Tibial artery (tissue), 4 donors: Measurements from ENCODE around the gene PLP2.

Source experiments
- DNase-seq, 2 donors: peaks; one replicate each; pipeline ENCODE4 v3.0.0-alpha.2; 2019
- H3K27ac ChIP-seq, 2 donors: fragments of 200-600 bp; sonication (generic) in 1 of 2; 1 replicate in 1 of 2; 2 replicates in 1 of 2; pipeline ENCODE4 v1.5.1; 2018 to 2019; ENCODE audit warnings: mild to moderate bottlenecking in 1 of 2
- H3K27me3 ChIP-seq, 2 donors: fragments of 200-600 bp; sonication (generic) in 1 of 2; one replicate each; pipeline versions ENCODE4 v1.5.1 to v1.6.0; 2016 to 2019
- H3K36me3 ChIP-seq, 3 donors: fragments of 200-600 bp; sonication (generic) in 2 of 3; one replicate each; pipeline ENCODE4 v1.5.1; 2016 to 2019; ENCODE audit warnings: mild to moderate bottlenecking in 2 of 3
- H3K4me1 ChIP-seq, 4 donors: fragments of 200-600 bp; sonication (generic) in 2 of 4; 1 replicate in 3 of 4; 2 replicates in 1 of 4; pipeline ENCODE4 v1.5.1; 2016 to 2019
- H3K4me3 ChIP-seq, 2 donors: fragments of 200-600 bp; sonication (generic) in 1 of 2; 1 replicate in 1 of 2; 2 replicates in 1 of 2; pipeline ENCODE4 v1.5.1; 2018 to 2019; ENCODE audit warnings: mild to moderate bottlenecking in 2 of 2
- H3K9me3 ChIP-seq, 3 donors: fragments of 200-600 bp; sonication (generic) in 1 of 3; one replicate each; pipeline ENCODE4 v1.5.1; 2016 to 2019
- CTCF ChIP-seq, 2 experiments: fragments of 200-600 bp in 1 of 2; fragments of 450-650 bp in 1 of 2; IDR thresholded peaks; one replicate each; pipeline ENCODE4 v1.5.1; 2017 to 2019; ENCODE audit warnings: antibody characterized with exemption in 2 of 2, mild to moderate bottlenecking in 1 of 2, moderate library complexity in 1 of 2
- intact Hi-C: fragments of 100-400 bp; cut with DNase I; formaldehyde crosslinking; loops from one replicate; pipeline ENCODE4 v1.15.0; 2023; ENCODE audit warnings: low total_unique reads

PLP2 gene

GRCh38 chrX:49174723-49175122, 3.0 kb downstream of the PLP2 start:
- H3K36me3 ChIP-seq: peaks cover 0 to 48% (median 22%) of the 10 kb centered on the region in 3 donors

GRCh38 chrX:49175435-49176274, 4.0 kb downstream of the PLP2 start:
- no peak for TF ChIP-seq CTCF (IDR thresholded peaks at IDR 0.05)
- no peak for DNase-seq
- Histone ChIP-seq H3K4me3 (no peak overlapping the region), H3K9me3 (no peaks in the 10 kb centered on the region), H3K27me3 (no peaks in the 10 kb centered on the region), H3K27ac (no peak overlapping the region), H3K36me3 (peaks cover 0 to 53% (median 22%) of the 10 kb centered on the region in 3 donors), H3K4me1 (peaks cover 0 to 16% (median 9%) of the 10 kb centered on the region in 4 donors)
- intact Hi-C loops: no loop called here

More at GRCh38 chrX:49174723-49175122, 3.0 kb downstream of the PLP2 start:
- DNase-seq: no peak
- Histone ChIP-seq H3K27me3 (no peaks in the 10 kb centered on the region), H3K9me3 (no peaks in the 10 kb centered on the region), H3K4me3 (no peak overlapping the region), H3K4me1 (peaks cover 0 to 16% (median 9%) of the 10 kb centered on the region in 4 donors), H3K27ac (no peak overlapping the region)
- intact Hi-C loops: no loop called here
- no peak for TF ChIP-seq CTCF (IDR thresholded peaks at IDR 0.05)

- H3K4me1 ChIP-seq: peaks cover 0 to 16% (median 7%) of the 10 kb centered on the region in 4 donors
- DNase-seq: no peak
- TF ChIP-seq CTCF (IDR thresholded peaks at IDR 0.05): no peak
- peak overlapping the region in 1 of 2 donors; percentile 40 for H3K27ac ChIP-seq
- H3K4me3 ChIP-seq: no peak overlapping the region
- intact Hi-C loops: no loop called here
- no peaks in the 10 kb centered on the region for H3K9me3 ChIP-seq
- H3K27me3 ChIP-seq: no peaks in the 10 kb centered on the region
- H3K36me3 ChIP-seq: peaks cover 0 to 56% (median 22%) of the 10 kb centered on the region in 3 donors
Observed at GRCh38 chrX:49176421-49177326, 5.0 kb downstream of the PLP2 start.

GRCh38 chrX:49177338-49177833, 5.7 kb downstream of the PLP2 start:
- Histone ChIP-seq H3K9me3 (no peaks in the 10 kb centered on the region), H3K27me3 (no peaks in the 10 kb centered on the region), H3K4me1 (peaks cover 0 to 16% (median 7%) of the 10 kb centered on the region in 4 donors), H3K27ac (peak overlapping the region in 1 of 2 donors; percentile 40), H3K4me3 (no peak overlapping the region), H3K36me3 (peaks cover 0 to 56% (median 22%) of the 10 kb centered on the region in 3 donors)
- no peak for DNase-seq
- intact Hi-C loops: no loop called here
- TF ChIP-seq CTCF (IDR thresholded peaks at IDR 0.05): no peak

- H3K27me3 ChIP-seq: no peaks in the 10 kb centered on the region
- H3K4me3 ChIP-seq: no peak overlapping the region
- peaks cover 0 to 14% (median 6%) of the 10 kb centered on the region in 4 donors for H3K4me1 ChIP-seq
- no peaks in the 10 kb centered on the region for H3K9me3 ChIP-seq
- peaks cover 0 to 56% (median 22%) of the 10 kb centered on the region in 3 donors for H3K36me3 ChIP-seq
- TF ChIP-seq CTCF (IDR thresholded peaks at IDR 0.05): no peak
- intact Hi-C loops: no loop called here
- DNase-seq: no peak
- no peak overlapping the region for H3K27ac ChIP-seq
Observed at GRCh38 chrX:49177873-49178480, 6.3 kb downstream of the PLP2 start.
